ENCODE results near the gene PHOSPHO1.

DNA sequence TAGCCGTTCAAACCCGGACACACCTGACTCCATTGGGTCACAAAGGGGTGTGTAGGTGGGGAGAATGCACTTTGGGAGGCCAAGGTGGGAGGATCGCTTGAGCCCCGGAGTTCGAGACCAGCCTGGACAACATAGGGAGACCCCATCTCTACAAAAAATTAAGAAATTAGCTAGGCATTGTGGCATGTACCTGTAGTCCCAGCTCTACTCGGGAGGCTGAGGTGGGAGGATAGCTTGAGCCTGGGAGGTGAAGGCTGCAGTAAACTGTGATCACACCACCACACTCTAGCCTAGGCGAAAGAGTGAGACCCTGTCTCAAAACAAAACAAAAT, 942 bp upstream of the PHOSPHO1 start:
- TF ChIP-seq, protein P1, sequence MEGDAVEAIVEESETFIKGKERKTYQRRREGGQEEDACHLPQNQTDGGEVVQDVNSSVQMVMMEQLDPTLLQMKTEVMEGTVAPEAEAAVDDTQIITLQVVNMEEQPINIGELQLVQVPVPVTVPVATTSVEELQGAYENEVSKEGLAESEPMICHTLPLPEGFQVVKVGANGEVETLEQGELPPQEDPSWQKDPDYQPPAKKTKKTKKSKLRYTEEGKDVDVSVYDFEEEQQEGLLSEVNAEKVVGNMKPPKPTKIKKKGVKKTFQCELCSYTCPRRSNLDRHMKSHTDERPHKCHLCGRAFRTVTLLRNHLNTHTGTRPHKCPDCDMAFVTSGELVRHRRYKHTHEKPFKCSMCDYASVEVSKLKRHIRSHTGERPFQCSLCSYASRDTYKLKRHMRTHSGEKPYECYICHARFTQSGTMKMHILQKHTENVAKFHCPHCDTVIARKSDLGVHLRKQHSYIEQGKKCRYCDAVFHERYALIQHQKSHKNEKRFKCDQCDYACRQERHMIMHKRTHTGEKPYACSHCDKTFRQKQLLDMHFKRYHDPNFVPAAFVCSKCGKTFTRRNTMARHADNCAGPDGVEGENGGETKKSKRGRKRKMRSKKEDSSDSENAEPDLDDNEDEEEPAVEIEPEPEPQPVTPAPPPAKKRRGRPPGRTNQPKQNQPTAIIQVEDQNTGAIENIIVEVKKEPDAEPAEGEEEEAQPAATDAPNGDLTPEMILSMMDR (IDR thresholded peaks at IDR 0.05 in 4 of 5, conservative IDR thresholded peaks at IDR 0.05 in 1 of 5): no peak
- TF ChIP-seq POLR2A (IDR thresholded peaks at IDR 0.05): no peak

Measured in gastrocnemius medialis (tissue), 4 donors.